Endothelial cell of umbilical vein (primary cell): Measurements from ENCODE around the gene CTBP2. TPM values are rescaled to one million over a fixed set of nuclear protein-coding genes. Genes with fewer than 3 reads are reported as not detected.

ENCODE experiments used
- BruUV-seq: library from RNA; stranded (reverse); fragments of 400-500 nt; replicated peaks from 2 replicates; lab custom pipeline; 2021; lab: Mats Ljungman, UMichigan
- CTCF ChIA-PET: fragments of 300-600, 350-600 bp; sonication (Branson Sonifier 250); formaldehyde crosslinking; loops from one replicate; lab custom pipeline; 2021; ENCODE audit warnings: antibody characterized with exemption, inconsistent platforms; lab: Charles Lee
- POLR2A ChIA-PET: fragments of 300-600, 350-600 bp; sonication (Branson Sonifier 250); formaldehyde crosslinking; loops from one replicate; lab custom pipeline; 2021; ENCODE audit warnings: antibody characterized with exemption, inconsistent platforms; lab: Charles Lee
- DNase-seq: peaks from one replicate; pipeline ENCODE4 v3.0.0-alpha.2; 2011; ENCODE audit warnings: low read depth, low spot score
- FAIRE-seq: peaks from 2 replicates; lab custom pipeline; 2011; peaks lifted over from hg19 to GRCh38; lab: Jason Lieb, UNC
- H2AFZ ChIP-seq: 2 replicates; pipeline ENCODE4 v1.6.0; 2012; ENCODE audit warnings: low read depth, low read length, control low read depth, inconsistent platforms
- H3K27ac ChIP-seq: 2 replicates; pipeline ENCODE4 v1.5.1; 2011; ENCODE audit warnings: low read depth, mild to moderate bottlenecking, control low read depth, low read length, moderate library complexity; ENCODE audit not compliant: insufficient read depth
- H3K27me3 ChIP-seq, 2 experiments: 2 replicates each; pipeline versions ENCODE4 v1.6.0 to v1.6.1; 2011; ENCODE audit warnings: low read length in 2 of 2, mixed read lengths in 1 of 2; ENCODE audit not compliant: control insufficient read depth in 2 of 2, insufficient read depth in 2 of 2
- H3K36me3 ChIP-seq, 2 experiments: 2 replicates in 1 of 2; 3 replicates in 1 of 2; pipeline ENCODE4 v1.5.1; 2011; ENCODE audit warnings: low read length in 2 of 2, mild to moderate bottlenecking in 1 of 2, moderate library complexity in 1 of 2; ENCODE audit not compliant: control insufficient read depth in 2 of 2, insufficient read depth in 2 of 2; ENCODE audit errors: extremely low read depth in 1 of 2
- H3K4me1 ChIP-seq: 3 replicates; pipeline ENCODE4 v1.5.1; 2011; ENCODE audit warnings: mild to moderate bottlenecking, low read length; ENCODE audit not compliant: control insufficient read depth, insufficient read depth; ENCODE audit errors: extremely low read depth
- H3K4me2 ChIP-seq: 2 replicates; pipeline ENCODE4 v1.6.1; 2011; ENCODE audit warnings: low read length, control low read depth, mixed read lengths; ENCODE audit not compliant: insufficient read depth
- H3K4me3 ChIP-seq, 3 experiments: fragments of 200-600 bp in 1 of 3; sonication (generic), shearing (Covaris generic) in 1 of 3; replicated peaks in 1 of 3; 2 replicates each; pipeline ENCODE4 v1.5.1; 2011 to 2016; ENCODE audit warnings: control low read depth in 3 of 3, low read length in 3 of 3, mild to moderate bottlenecking in 2 of 3, inconsistent platforms in 1 of 3, low read depth in 1 of 3, moderate library complexity in 1 of 3; ENCODE audit not compliant: insufficient read depth in 1 of 3
- H3K79me2 ChIP-seq: 2 replicates; pipeline ENCODE4 v1.6.0; 2012; ENCODE audit warnings: low read length, inconsistent platforms; ENCODE audit not compliant: control insufficient read depth, insufficient read depth
- H3K9ac ChIP-seq: replicated peaks from 2 replicates; pipeline ENCODE3; 2011; ENCODE audit warnings: low read length, control low read depth; ENCODE audit not compliant: insufficient read depth; ENCODE audit errors: extremely low read depth
- H3K9me1 ChIP-seq: replicated peaks from 3 replicates; pipeline ENCODE4 v1.6.0; 2011; ENCODE audit warnings: mild to moderate bottlenecking, low read length; ENCODE audit not compliant: control insufficient read depth, insufficient read depth; ENCODE audit errors: extremely low read depth
- H3K9me3 ChIP-seq: replicated peaks from 2 replicates; pipeline ENCODE4 v1.5.1; 2012; ENCODE audit warnings: low read length, inconsistent platforms; ENCODE audit not compliant: control insufficient read depth, insufficient read depth
- H4K20me1 ChIP-seq: replicated peaks from 2 replicates; pipeline ENCODE3; 2011; ENCODE audit warnings: mild to moderate bottlenecking, low read length; ENCODE audit not compliant: control insufficient read depth, insufficient read depth; ENCODE audit errors: extremely low read depth
- GATA2 ChIP-seq: IDR thresholded peaks from 2 replicates; pipeline ENCODE4 v1.7.0; 2011; ENCODE audit warnings: low read depth, mild to moderate bottlenecking, moderate library complexity, mixed read lengths, low read length; ENCODE audit not compliant: insufficient read length, insufficient read depth
- JUN ChIP-seq: IDR thresholded peaks from 2 replicates; pipeline ENCODE4 v1.6.1; 2011; ENCODE audit warnings: borderline replicate concordance, low read depth; ENCODE audit not compliant: insufficient read length, insufficient read depth
- MYC ChIP-seq: IDR thresholded peaks from one replicate; pipeline ENCODE4 v1.6.1; 2011; ENCODE audit warnings: mild to moderate bottlenecking, low read depth, low read length
- POLR2A ChIP-seq: IDR thresholded peaks from 2 replicates; pipeline ENCODE4 v1.6.1; 2012; ENCODE audit warnings: low read depth, mild to moderate bottlenecking, control low read depth, low read length
- POLR2AphosphoS5 ChIP-seq: IDR thresholded peaks from 2 replicates; pipeline ENCODE4 v1.6.1; 2012; ENCODE audit warnings: low read depth, mild to moderate bottlenecking, control low read depth, low read length, moderate library complexity; ENCODE audit not compliant: insufficient read depth
- dilution Hi-C: fragments of 300-500 bp; cut with MboI; formaldehyde crosslinking; loops from one replicate; pipeline ENCODE4 v1.15.0; 2019; ENCODE audit warnings: low sequenced_read_pairs; ENCODE audit not compliant: extremely low pct_ligation_motif_present
- intact Hi-C: fragments of 100-400 bp; cut with micrococcal nuclease; formaldehyde crosslinking; loops from one replicate; pipeline ENCODE4 v1.10.0; 2022
- polyA plus RNA-seq, 4 experiments: library from polyadenylated mRNA; depleted of rRNA in 3 of 4; stranded (reverse) in 3 of 4; unstranded in 1 of 4; fragments of >200 nt; gene quantifications; 2 replicates each; pipeline versions ENCODE4 v1.2.1 to v1.2.3, GENCODE V29; 2011 to 2012; ENCODE audit warnings: missing spikeins in 1 of 4
- total RNA-seq: library from RNA; stranded (reverse); gene quantifications from 2 replicates; pipeline ENCODE4 v1.2.3, GENCODE V29; 2021
- TF ChIP-seq, protein P1 (sequence below), 2 donors: IDR thresholded peaks; 1 replicate in 1 of 2; 2 replicates in 1 of 2; pipeline ENCODE4 v1.5.1; 2011; ENCODE audit warnings: low read length in 2 of 2, mild to moderate bottlenecking in 2 of 2, moderate library complexity in 2 of 2, control low read depth in 1 of 2, inconsistent platforms in 1 of 2, low read depth in 1 of 2; ENCODE audit not compliant: insufficient read depth in 1 of 2; ENCODE audit errors: extremely low read depth in 1 of 2

The CTBP2 gene
- total and polyA plus RNA-seq, 2 donors (not counting 3 experiments of a cell fraction or from before 2014, with no cell fraction given): 118 to 128 TPM

DNA sequence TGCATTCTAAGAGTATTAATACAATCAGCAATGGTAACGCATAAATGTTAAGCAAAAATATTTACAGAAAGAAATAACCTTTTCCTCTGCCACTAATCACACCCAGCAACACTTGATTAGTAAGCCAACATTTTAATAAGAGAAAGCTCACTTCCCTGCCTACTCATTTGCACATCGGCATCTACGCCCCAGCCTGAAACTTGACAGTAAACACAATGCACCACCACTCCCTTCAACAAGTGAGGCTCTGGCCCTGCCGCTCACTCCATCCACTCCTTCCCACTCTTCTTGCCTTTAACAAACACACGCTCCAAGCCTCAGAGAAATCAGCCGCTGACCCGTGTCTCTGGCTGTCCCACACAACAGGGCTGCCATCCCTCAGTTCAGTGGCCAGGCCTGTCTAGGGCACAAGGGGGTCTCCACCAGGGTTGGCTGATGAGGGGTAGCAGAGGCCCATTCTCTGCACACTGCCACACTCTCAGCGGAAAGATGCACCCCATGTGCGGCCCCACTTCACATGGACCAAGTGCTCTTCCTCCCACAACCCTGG is 54.6 kb downstream of the CTBP2 start:
- no peak overlapping the region for H3K9ac ChIP-seq
- peaks cover 5% of the 10 kb centered on the region for H3K4me1 ChIP-seq
- FAIRE-seq (no peak), DNase-seq (no peak)
- H3K4me3 ChIP-seq: no peak overlapping the region
- TF ChIP-seq JUN (no peak), GATA2 (no peak), MYC (no peak), POLR2AphosphoS5 (no peak), POLR2A (no peak)
- TF ChIP-seq, protein P1, sequence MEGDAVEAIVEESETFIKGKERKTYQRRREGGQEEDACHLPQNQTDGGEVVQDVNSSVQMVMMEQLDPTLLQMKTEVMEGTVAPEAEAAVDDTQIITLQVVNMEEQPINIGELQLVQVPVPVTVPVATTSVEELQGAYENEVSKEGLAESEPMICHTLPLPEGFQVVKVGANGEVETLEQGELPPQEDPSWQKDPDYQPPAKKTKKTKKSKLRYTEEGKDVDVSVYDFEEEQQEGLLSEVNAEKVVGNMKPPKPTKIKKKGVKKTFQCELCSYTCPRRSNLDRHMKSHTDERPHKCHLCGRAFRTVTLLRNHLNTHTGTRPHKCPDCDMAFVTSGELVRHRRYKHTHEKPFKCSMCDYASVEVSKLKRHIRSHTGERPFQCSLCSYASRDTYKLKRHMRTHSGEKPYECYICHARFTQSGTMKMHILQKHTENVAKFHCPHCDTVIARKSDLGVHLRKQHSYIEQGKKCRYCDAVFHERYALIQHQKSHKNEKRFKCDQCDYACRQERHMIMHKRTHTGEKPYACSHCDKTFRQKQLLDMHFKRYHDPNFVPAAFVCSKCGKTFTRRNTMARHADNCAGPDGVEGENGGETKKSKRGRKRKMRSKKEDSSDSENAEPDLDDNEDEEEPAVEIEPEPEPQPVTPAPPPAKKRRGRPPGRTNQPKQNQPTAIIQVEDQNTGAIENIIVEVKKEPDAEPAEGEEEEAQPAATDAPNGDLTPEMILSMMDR (IDR thresholded peaks at IDR 0.05; ENCODE audit: extremely low read depth in 1 of 2, insufficient read depth in 1 of 2, low read depth in 1 of 2, low read length in 2 of 2): no peak
- no peaks in the 10 kb centered on the region for H3K9me1 ChIP-seq
- ChIA-PET CTCF (interaction anchor here (1.3 kb wide), 1 partner anchor 58 kb away, joined by 3 read pairs; no protein-coding TSS in a partner anchor), POLR2A (no interaction called here)
- no peak overlapping the region for H3K27ac ChIP-seq
- no peaks in the 10 kb centered on the region for H3K9me3 ChIP-seq
- dilution Hi-C loops (no loop called here), intact Hi-C loops (no loop called here)
- peaks cover 98% of the 10 kb centered on the region for H3K79me2 ChIP-seq
- H4K20me1 ChIP-seq: peaks cover 3% of the 10 kb centered on the region
- H3K36me3 ChIP-seq: peaks cover 2 to 45% of the 10 kb centered on the region in 2 experiments
- no TSS peak for BruUV-seq
- no peak overlapping the region for H2AFZ ChIP-seq
- H3K4me2 ChIP-seq: no peak overlapping the region
- no peaks in the 10 kb centered on the region for H3K27me3 ChIP-seq
